HG02938 (cell line): ENCODE data around the gene NAA25.

Experiments used
- ATAC-seq: cut with Tn5 transposase; IDR thresholded peaks from one replicate; pipeline ENCODE4 v1.9.1; 2021; ENCODE audit warnings: mild to moderate bottlenecking, moderate library complexity; ENCODE audit not compliant: unreplicated experiment

The NAA25 gene

DNA sequence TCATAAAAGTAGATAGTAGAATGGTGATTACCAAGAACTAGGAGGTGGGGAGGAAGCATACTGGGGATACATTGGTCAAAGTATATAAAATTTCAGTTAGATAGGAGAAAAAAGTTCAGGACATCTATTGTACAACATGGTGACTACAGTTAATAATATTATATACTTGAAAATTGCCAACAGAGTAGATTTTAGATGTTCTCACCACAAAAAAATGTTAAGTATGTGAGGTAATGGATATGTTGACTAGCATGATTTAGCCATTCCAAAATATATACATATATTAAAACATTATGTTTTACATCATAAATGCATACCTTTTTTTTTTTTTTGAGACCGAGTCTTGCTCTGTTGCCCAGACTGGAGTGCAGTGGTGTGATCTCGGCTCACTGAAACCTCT, 126.6 kb downstream of the NAA25 start:
- no peak for ATAC-seq

DNA sequence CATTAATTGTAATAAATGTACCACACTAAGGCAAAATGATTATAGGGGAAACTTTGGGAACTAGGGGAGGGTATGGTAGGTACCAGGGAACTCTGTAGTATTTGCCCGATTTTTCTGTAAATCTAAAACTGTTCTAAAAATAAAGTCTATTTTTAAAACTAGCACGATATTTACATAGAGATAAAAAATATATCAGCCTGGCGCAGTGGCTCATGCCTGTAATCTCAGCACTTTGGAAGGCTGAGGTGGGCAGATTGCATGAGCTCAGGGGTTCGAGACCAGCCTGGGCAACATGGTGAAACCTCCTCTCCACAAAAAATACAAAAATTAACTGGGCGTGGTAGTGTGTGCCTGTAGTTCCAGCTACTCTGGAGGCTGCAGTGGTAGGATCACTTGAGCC, 128.0 kb downstream of the NAA25 start:
- ATAC-seq = no peak

DNA sequence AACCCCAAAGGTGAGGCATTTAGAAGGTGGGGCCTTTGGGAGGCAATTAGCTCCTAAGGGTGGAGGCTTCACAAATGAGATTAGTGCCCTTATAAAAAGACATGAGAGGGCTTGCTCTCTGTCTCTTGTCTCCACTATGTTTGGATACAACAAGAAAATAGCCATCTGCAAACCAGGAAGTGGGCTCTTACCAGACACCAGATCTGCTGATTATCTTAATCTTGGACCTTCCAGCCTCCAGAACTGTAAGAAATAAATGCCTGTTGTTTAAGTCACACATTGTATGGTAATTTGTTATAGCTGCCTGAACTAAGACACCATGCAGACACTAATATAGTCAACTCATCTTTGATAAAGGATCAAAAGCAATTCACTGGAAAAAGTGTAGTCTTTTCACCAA, 130.0 kb downstream of the NAA25 start:
- ATAC-seq = no peak

DNA sequence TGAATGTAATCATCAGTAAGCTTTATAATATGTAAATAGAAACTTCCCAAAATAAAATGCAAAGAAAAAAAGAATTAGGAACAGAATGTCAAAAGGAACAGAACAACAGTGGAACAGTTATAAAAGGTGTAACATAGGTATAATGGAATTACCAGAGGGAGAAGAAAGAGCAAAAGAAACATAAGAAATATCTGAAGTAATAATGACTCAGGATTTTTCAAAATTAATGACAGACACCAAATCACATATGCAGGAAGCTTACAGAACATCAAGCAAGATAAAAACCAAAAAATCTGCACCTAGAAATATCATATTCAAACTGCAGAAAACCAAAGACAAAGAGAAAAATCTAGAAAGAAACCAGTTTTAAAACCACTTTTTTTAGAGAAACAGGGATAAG, 131.7 kb downstream of the NAA25 start:
- no peak for ATAC-seq
